HL-60 (cell line): Measurements from ENCODE around the gene DTX3.

Source experiments
- GABPA ChIP-seq: IDR thresholded peaks from 2 replicates; pipeline ENCODE4 v1.6.1; 2012; ENCODE audit warnings: low read depth
- POLR2AphosphoS5 ChIP-seq: IDR thresholded peaks from 2 replicates; pipeline ENCODE4 v1.6.1; 2012; ENCODE audit warnings: low read depth
- TF ChIP-seq, protein P1 (sequence below): IDR thresholded peaks from one replicate; pipeline ENCODE4 v1.5.1; 2011; ENCODE audit warnings: low read length, control low read depth, inconsistent platforms; ENCODE audit not compliant: insufficient read depth
- TF ChIP-seq, protein P2 (sequence below): IDR thresholded peaks from 2 replicates; pipeline ENCODE4 v1.6.1; 2012; ENCODE audit warnings: low read depth; ENCODE audit not compliant: insufficient replicate concordance

DNA sequence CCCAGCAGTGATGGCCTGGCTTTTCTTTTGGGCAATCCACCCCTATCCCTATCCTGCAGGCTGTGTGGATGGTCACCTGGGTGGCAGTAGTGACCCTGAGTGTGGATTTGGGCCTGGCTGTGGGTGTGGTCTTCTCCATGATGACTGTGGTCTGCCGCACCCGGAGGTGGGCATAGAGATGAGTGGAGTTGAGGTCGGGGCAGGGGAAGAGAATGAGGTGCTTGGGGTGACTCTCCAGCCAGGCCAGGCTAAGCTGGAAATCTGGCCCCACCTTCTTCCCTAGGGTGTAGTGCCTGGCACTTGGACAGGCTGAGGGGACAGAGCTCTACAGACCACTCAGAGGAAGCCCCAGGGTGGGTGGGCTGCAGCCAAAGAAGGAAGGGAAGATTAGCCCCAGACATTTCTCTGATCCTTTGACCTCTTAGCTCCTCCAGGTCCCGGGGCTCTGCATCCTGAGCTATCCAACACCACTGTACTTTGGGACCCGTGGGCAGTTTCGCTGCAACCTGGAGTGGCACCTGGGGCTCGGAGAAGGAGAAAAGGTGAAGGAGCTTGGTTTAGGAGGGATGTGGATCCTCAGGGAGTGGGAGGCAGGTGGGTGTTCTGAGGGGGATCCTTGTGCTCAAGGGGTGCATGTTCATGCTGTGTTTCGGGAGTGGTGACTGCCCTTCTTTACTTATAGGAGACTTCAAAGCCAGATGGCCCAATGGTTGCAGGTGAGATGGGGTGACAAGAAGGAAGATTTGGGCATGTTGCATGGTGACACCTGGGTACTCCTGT, 20.0 kb downstream of the DTX3 start:
- TF ChIP-seq, protein P1, sequence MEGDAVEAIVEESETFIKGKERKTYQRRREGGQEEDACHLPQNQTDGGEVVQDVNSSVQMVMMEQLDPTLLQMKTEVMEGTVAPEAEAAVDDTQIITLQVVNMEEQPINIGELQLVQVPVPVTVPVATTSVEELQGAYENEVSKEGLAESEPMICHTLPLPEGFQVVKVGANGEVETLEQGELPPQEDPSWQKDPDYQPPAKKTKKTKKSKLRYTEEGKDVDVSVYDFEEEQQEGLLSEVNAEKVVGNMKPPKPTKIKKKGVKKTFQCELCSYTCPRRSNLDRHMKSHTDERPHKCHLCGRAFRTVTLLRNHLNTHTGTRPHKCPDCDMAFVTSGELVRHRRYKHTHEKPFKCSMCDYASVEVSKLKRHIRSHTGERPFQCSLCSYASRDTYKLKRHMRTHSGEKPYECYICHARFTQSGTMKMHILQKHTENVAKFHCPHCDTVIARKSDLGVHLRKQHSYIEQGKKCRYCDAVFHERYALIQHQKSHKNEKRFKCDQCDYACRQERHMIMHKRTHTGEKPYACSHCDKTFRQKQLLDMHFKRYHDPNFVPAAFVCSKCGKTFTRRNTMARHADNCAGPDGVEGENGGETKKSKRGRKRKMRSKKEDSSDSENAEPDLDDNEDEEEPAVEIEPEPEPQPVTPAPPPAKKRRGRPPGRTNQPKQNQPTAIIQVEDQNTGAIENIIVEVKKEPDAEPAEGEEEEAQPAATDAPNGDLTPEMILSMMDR = no peak
- TF ChIP-seq POLR2AphosphoS5 (no peak), GABPA (no peak)
- TF ChIP-seq, protein P2, sequence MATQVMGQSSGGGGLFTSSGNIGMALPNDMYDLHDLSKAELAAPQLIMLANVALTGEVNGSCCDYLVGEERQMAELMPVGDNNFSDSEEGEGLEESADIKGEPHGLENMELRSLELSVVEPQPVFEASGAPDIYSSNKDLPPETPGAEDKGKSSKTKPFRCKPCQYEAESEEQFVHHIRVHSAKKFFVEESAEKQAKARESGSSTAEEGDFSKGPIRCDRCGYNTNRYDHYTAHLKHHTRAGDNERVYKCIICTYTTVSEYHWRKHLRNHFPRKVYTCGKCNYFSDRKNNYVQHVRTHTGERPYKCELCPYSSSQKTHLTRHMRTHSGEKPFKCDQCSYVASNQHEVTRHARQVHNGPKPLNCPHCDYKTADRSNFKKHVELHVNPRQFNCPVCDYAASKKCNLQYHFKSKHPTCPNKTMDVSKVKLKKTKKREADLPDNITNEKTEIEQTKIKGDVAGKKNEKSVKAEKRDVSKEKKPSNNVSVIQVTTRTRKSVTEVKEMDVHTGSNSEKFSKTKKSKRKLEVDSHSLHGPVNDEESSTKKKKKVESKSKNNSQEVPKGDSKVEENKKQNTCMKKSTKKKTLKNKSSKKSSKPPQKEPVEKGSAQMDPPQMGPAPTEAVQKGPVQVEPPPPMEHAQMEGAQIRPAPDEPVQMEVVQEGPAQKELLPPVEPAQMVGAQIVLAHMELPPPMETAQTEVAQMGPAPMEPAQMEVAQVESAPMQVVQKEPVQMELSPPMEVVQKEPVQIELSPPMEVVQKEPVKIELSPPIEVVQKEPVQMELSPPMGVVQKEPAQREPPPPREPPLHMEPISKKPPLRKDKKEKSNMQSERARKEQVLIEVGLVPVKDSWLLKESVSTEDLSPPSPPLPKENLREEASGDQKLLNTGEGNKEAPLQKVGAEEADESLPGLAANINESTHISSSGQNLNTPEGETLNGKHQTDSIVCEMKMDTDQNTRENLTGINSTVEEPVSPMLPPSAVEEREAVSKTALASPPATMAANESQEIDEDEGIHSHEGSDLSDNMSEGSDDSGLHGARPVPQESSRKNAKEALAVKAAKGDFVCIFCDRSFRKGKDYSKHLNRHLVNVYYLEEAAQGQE = no peak
